CD4-positive, alpha-beta T cell treated with Interleukin-15 for 1 hour (primary cell): ENCODE results near the gene LRMDA.

Source experiments
- DNase-seq: peaks from one replicate; pipeline ENCODE4 v3.0.0-alpha.2; 2020

The LRMDA gene

GRCh38 chr10:75977139-75977538, 545.7 kb downstream of the LRMDA start:
- DNase-seq = no peak

- no peak for DNase-seq
Observed at GRCh38 chr10:75978213-75978612, 546.8 kb downstream of the LRMDA start.

- no peak for DNase-seq
Observed at GRCh38 chr10:75980419-75981002, 549.1 kb downstream of the LRMDA start.

GRCh38 chr10:75982611-75983369, 551.4 kb downstream of the LRMDA start:
- no peak for DNase-seq

GRCh38 chr10:75984067-75984466, 552.6 kb downstream of the LRMDA start:
- DNase-seq = no peak

GRCh38 chr10:75987616-75988015, 556.2 kb downstream of the LRMDA start:
- DNase-seq = no peak

GRCh38 chr10:75994357-75995040, 563.1 kb downstream of the LRMDA start:
- no peak for DNase-seq

GRCh38 chr10:75995041-75995430, 563.6 kb downstream of the LRMDA start:
- DNase-seq = no peak

GRCh38 chr10:75995720-75996119, 564.3 kb downstream of the LRMDA start:
- DNase-seq = no peak

- DNase-seq = no peak
Observed at GRCh38 chr10:75999001-75999400, 567.6 kb downstream of the LRMDA start.

- no peak for DNase-seq
Observed at GRCh38 chr10:75999515-76000209, 568.2 kb downstream of the LRMDA start.

- no peak for DNase-seq
Observed at GRCh38 chr10:76000550-76000949, 569.1 kb downstream of the LRMDA start.

- DNase-seq = no peak
Observed at GRCh38 chr10:76001019-76001418, 569.6 kb downstream of the LRMDA start.

- DNase-seq = no peak
Observed at GRCh38 chr10:76001461-76001860, 570.0 kb downstream of the LRMDA start.

GRCh38 chr10:76002262-76002854, 570.9 kb downstream of the LRMDA start:
- DNase-seq = no peak

GRCh38 chr10:76007667-76008181, 576.3 kb downstream of the LRMDA start:
- DNase-seq = no peak

GRCh38 chr10:76009531-76009930, 578.1 kb downstream of the LRMDA start:
- DNase-seq = no peak

- no peak for DNase-seq
Observed at GRCh38 chr10:76010703-76011102, 579.3 kb downstream of the LRMDA start.

GRCh38 chr10:76012716-76013327, 581.4 kb downstream of the LRMDA start:
- no peak for DNase-seq

GRCh38 chr10:76015245-76015644, 583.8 kb downstream of the LRMDA start:
- DNase-seq = no peak

GRCh38 chr10:76017026-76017732, 585.8 kb downstream of the LRMDA start:
- no peak for DNase-seq
